ENCODE data around the gene SEMA6B.
"Not testable (repeated sequence)": the region's sequence is repeated elsewhere in the genome, so short reads cannot be mapped to it uniquely, and the experiment has no call there.

SEMA6B gene

GRCh38 chr19:4547303-4548237, 11.9 kb downstream of the SEMA6B start:
- DNase-seq (ENCODE audit: low read depth), result no peak

- DNase-seq (ENCODE audit: low read depth), result no peak
Observed at GRCh38 chr19:4543842-4544647, 15.4 kb downstream of the SEMA6B start.

GRCh38 chr19:4542896-4543841, 16.3 kb downstream of the SEMA6B start:
- DNase-seq (ENCODE audit: low read depth), result no peak

- not testable (repeated sequence) for DNase-seq (ENCODE audit: low read depth)
Observed at GRCh38 chr19:4541806-4542145, 17.7 kb downstream of the SEMA6B start.

- no peak for DNase-seq (ENCODE audit: low read depth)
Observed at GRCh38 chr19:4541114-4541805, 18.2 kb downstream of the SEMA6B start.

GRCh38 chr19:4539693-4540581, 19.5 kb downstream of the SEMA6B start, which contains the start of gene LRG1:
Gene LRG1 (minus strand): TSS chr19:4540036. CDS start chr19:4540013, 23 bp downstream.
- no peak for DNase-seq (ENCODE audit: low read depth)

- no peak for DNase-seq (ENCODE audit: low read depth)
Observed at GRCh38 chr19:4539169-4539692, 20.3 kb downstream of the SEMA6B start.

GRCh38 chr19:4538601-4538954, 20.9 kb downstream of the SEMA6B start:
- no peak for DNase-seq (ENCODE audit: low read depth)

- DNase-seq (ENCODE audit: low read depth), result no peak
Observed at GRCh38 chr19:4537953-4538600, 21.4 kb downstream of the SEMA6B start.

- DNase-seq (ENCODE audit: low read depth), result no peak
Observed at GRCh38 chr19:4536798-4537197, 22.7 kb downstream of the SEMA6B start.

- peak; percentile 46 for DNase-seq (ENCODE audit: low read depth)
Observed at GRCh38 chr19:4534836-4535658, 24.4 kb downstream of the SEMA6B start, which contains the start of gene PLIN5. Gene PLIN5 (minus strand): TSS chr19:4535224. CDS start chr19:4534074, 1,150 bp downstream.

GRCh38 chr19:4533835-4534424, 25.6 kb downstream of the SEMA6B start:
- DNase-seq (ENCODE audit: low read depth), result no peak

- no peak for DNase-seq (ENCODE audit: low read depth)
Observed at GRCh38 chr19:4533334-4533733, 26.1 kb downstream of the SEMA6B start.

- DNase-seq (ENCODE audit: low read depth), result no peak
Observed at GRCh38 chr19:4531562-4532165, 27.8 kb downstream of the SEMA6B start.

GRCh38 chr19:4529924-4530522, 29.5 kb downstream of the SEMA6B start:
- no peak for DNase-seq (ENCODE audit: low read depth)

- DNase-seq (ENCODE audit: low read depth), result no peak
Observed at GRCh38 chr19:4528843-4529242, 30.6 kb downstream of the SEMA6B start.

- not testable (repeated sequence) for DNase-seq (ENCODE audit: low read depth)
Observed at GRCh38 chr19:4527377-4527776, 32.1 kb downstream of the SEMA6B start.
